ENCODE results near the gene PCDHA8. TPM values are rescaled to one million over a fixed set of nuclear protein-coding genes. Genes with fewer than 3 reads are reported as not detected.

The PCDHA8 gene
- total and polyA plus RNA-seq, 9 of the 15 experiments (the other 6 are each of a cell fraction or from before 2014, with no cell fraction given) = not detected

GRCh38 chr5:140883927-140884697 is 43.1 kb downstream of the PCDHA8 start (continued):
- TF ChIP-seq, protein P1, sequence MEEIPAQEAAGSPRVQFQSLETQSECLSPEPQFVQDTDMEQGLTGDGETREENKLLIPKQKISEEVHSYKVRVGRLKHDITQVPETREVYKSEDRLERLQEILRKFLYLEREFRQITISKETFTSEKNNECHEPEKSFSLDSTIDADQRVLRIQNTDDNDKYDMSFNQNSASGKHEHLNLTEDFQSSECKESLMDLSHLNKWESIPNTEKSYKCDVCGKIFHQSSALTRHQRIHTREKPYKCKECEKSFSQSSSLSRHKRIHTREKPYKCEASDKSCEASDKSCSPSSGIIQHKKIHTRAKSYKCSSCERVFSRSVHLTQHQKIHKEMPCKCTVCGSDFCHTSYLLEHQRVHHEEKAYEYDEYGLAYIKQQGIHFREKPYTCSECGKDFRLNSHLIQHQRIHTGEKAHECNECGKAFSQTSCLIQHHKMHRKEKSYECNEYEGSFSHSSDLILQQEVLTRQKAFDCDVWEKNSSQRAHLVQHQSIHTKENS (CRISPR knock-in tag; IDR thresholded peaks at IDR 0.05) = no peak
- TF ChIP-seq U2AF2 (optimal IDR thresholded peaks at IDR 0.05; ENCODE audit: low read depth, low read length) (no peak), CAMTA2 (CRISPR knock-in tag; conservative IDR thresholded peaks at IDR 0.05) (no peak)

Other genes starting within 250 kb of the PCDHA8 start
Only the 7 nearest of the 24 such genes appear.
- not detected in 2 replicates for gene PCDHA4, start 34.1 kb upstream of the PCDHA8 start, total RNA-seq (2014; rRNA removed)
- gene PCDHA4, start 34.1 kb upstream of the PCDHA8 start, total RNA-seq (2014; rRNA removed; fragmentation: Illumina TruSeq; extraction: Trizol) = not detected in 2 replicates
- not detected in 2 replicates for gene PCDHA4, start 34.1 kb upstream of the PCDHA8 start, total RNA-seq (2015; rRNA removed; fragmentation: Illumina TruSeq; extraction: Trizol)
- gene PCDHA4, start 34.1 kb upstream of the PCDHA8 start, total RNA-seq (2021) = 0.04 TPM in 1 of 2 replicates, not detected in the other
- gene PCDHA4, start 34.1 kb upstream of the PCDHA8 start, polyA plus RNA-seq (2011; rRNA removed) = not detected in 2 replicates
- not detected in 2 replicates for gene PCDHA4, start 34.1 kb upstream of the PCDHA8 start, polyA plus RNA-seq (2014; fragmentation: Illumina TruSeq; extraction: Trizol)
- not detected for gene PCDHA4, start 34.1 kb upstream of the PCDHA8 start, polyA plus RNA-seq (2014; fragmentation: Nextera tagmentation; extraction: Ambion mirVana)
- not detected in 2 replicates for gene PCDHA4, start 34.1 kb upstream of the PCDHA8 start, polyA plus RNA-seq (2014; rRNA removed)
- not detected in 2 replicates for gene PCDHA5, start 19.6 kb upstream of the PCDHA8 start, total RNA-seq (2014; rRNA removed)
- gene PCDHA5, start 19.6 kb upstream of the PCDHA8 start, total RNA-seq (2014; rRNA removed; fragmentation: Illumina TruSeq; extraction: Trizol) = not detected in 2 replicates
- not detected in 2 replicates for gene PCDHA5, start 19.6 kb upstream of the PCDHA8 start, total RNA-seq (2015; rRNA removed; fragmentation: Illumina TruSeq; extraction: Trizol)
- gene PCDHA5, start 19.6 kb upstream of the PCDHA8 start, total RNA-seq (2021) = not detected in 2 replicates
- not detected in 2 replicates for gene PCDHA5, start 19.6 kb upstream of the PCDHA8 start, polyA plus RNA-seq (2011; rRNA removed)
- gene PCDHA5, start 19.6 kb upstream of the PCDHA8 start, polyA plus RNA-seq (2014; fragmentation: Illumina TruSeq; extraction: Trizol) = not detected in 2 replicates
- not detected for gene PCDHA5, start 19.6 kb upstream of the PCDHA8 start, polyA plus RNA-seq (2014; fragmentation: Nextera tagmentation; extraction: Ambion mirVana)
- gene PCDHA5, start 19.6 kb upstream of the PCDHA8 start, polyA plus RNA-seq (2014; rRNA removed) = not detected in 2 replicates
- not detected in 2 replicates for gene PCDHA6, start 13.2 kb upstream of the PCDHA8 start, total RNA-seq (2014; rRNA removed)
- not detected in 2 replicates for gene PCDHA6, start 13.2 kb upstream of the PCDHA8 start, total RNA-seq (2014; rRNA removed; fragmentation: Illumina TruSeq; extraction: Trizol)
- gene PCDHA6, start 13.2 kb upstream of the PCDHA8 start, total RNA-seq (2015; rRNA removed; fragmentation: Illumina TruSeq; extraction: Trizol) = not detected in 2 replicates
- not detected in 2 replicates for gene PCDHA6, start 13.2 kb upstream of the PCDHA8 start, total RNA-seq (2021)
- not detected in 2 replicates for gene PCDHA6, start 13.2 kb upstream of the PCDHA8 start, polyA plus RNA-seq (2011; rRNA removed)
- gene PCDHA6, start 13.2 kb upstream of the PCDHA8 start, polyA plus RNA-seq (2014; fragmentation: Illumina TruSeq; extraction: Trizol) = not detected in 2 replicates
- gene PCDHA6, start 13.2 kb upstream of the PCDHA8 start, polyA plus RNA-seq (2014; fragmentation: Nextera tagmentation; extraction: Ambion mirVana) = not detected
- not detected in 2 replicates for gene PCDHA6, start 13.2 kb upstream of the PCDHA8 start, polyA plus RNA-seq (2014; rRNA removed)
- gene PCDHA7, start 6.9 kb upstream of the PCDHA8 start, total RNA-seq (2014; rRNA removed) = not detected in 2 replicates
- gene PCDHA7, start 6.9 kb upstream of the PCDHA8 start, total RNA-seq (2014; rRNA removed; fragmentation: Illumina TruSeq; extraction: Trizol) = not detected in 2 replicates
- gene PCDHA7, start 6.9 kb upstream of the PCDHA8 start, total RNA-seq (2015; rRNA removed; fragmentation: Illumina TruSeq; extraction: Trizol) = not detected in 2 replicates
- gene PCDHA7, start 6.9 kb upstream of the PCDHA8 start, total RNA-seq (2021) = not detected in 2 replicates
- not detected in 2 replicates for gene PCDHA7, start 6.9 kb upstream of the PCDHA8 start, polyA plus RNA-seq (2011; rRNA removed)
- not detected in 2 replicates for gene PCDHA7, start 6.9 kb upstream of the PCDHA8 start, polyA plus RNA-seq (2014; fragmentation: Illumina TruSeq; extraction: Trizol)
- not detected for gene PCDHA7, start 6.9 kb upstream of the PCDHA8 start, polyA plus RNA-seq (2014; fragmentation: Nextera tagmentation; extraction: Ambion mirVana)
- not detected in 2 replicates for gene PCDHA7, start 6.9 kb upstream of the PCDHA8 start, polyA plus RNA-seq (2014; rRNA removed)
- gene PCDHA9, start 7.2 kb downstream of the PCDHA8 start, total RNA-seq (2014; rRNA removed) = not detected in 2 replicates
- not detected in 2 replicates for gene PCDHA9, start 7.2 kb downstream of the PCDHA8 start, total RNA-seq (2014; rRNA removed; fragmentation: Illumina TruSeq; extraction: Trizol)
- not detected in 2 replicates for gene PCDHA9, start 7.2 kb downstream of the PCDHA8 start, total RNA-seq (2015; rRNA removed; fragmentation: Illumina TruSeq; extraction: Trizol)
- not detected in 2 replicates for gene PCDHA9, start 7.2 kb downstream of the PCDHA8 start, total RNA-seq (2021)
- not detected in 2 replicates for gene PCDHA9, start 7.2 kb downstream of the PCDHA8 start, polyA plus RNA-seq (2011; rRNA removed)
- gene PCDHA9, start 7.2 kb downstream of the PCDHA8 start, polyA plus RNA-seq (2014; fragmentation: Illumina TruSeq; extraction: Trizol) = not detected in 2 replicates
- gene PCDHA9, start 7.2 kb downstream of the PCDHA8 start, polyA plus RNA-seq (2014; fragmentation: Nextera tagmentation; extraction: Ambion mirVana) = not detected
- not detected in 2 replicates for gene PCDHA9, start 7.2 kb downstream of the PCDHA8 start, polyA plus RNA-seq (2014; rRNA removed)
- gene PCDHA10, start 14.7 kb downstream of the PCDHA8 start, total RNA-seq (2014; rRNA removed) = not detected in 2 replicates
- not detected in 2 replicates for gene PCDHA10, start 14.7 kb downstream of the PCDHA8 start, total RNA-seq (2014; rRNA removed; fragmentation: Illumina TruSeq; extraction: Trizol)
- not detected in 2 replicates for gene PCDHA10, start 14.7 kb downstream of the PCDHA8 start, total RNA-seq (2015; rRNA removed; fragmentation: Illumina TruSeq; extraction: Trizol)
- not detected in 2 replicates for gene PCDHA10, start 14.7 kb downstream of the PCDHA8 start, total RNA-seq (2021)
- not detected in 2 replicates for gene PCDHA10, start 14.7 kb downstream of the PCDHA8 start, polyA plus RNA-seq (2011; rRNA removed)
- gene PCDHA10, start 14.7 kb downstream of the PCDHA8 start, polyA plus RNA-seq (2014; fragmentation: Illumina TruSeq; extraction: Trizol) = not detected in 2 replicates
- gene PCDHA10, start 14.7 kb downstream of the PCDHA8 start, polyA plus RNA-seq (2014; fragmentation: Nextera tagmentation; extraction: Ambion mirVana) = not detected
- not detected in 2 replicates for gene PCDHA10, start 14.7 kb downstream of the PCDHA8 start, polyA plus RNA-seq (2014; rRNA removed)
- not detected in 2 replicates for gene PCDHA11, start 27.8 kb downstream of the PCDHA8 start, total RNA-seq (2014; rRNA removed)
- gene PCDHA11, start 27.8 kb downstream of the PCDHA8 start, total RNA-seq (2014; rRNA removed; fragmentation: Illumina TruSeq; extraction: Trizol) = not detected in 2 replicates
- gene PCDHA11, start 27.8 kb downstream of the PCDHA8 start, total RNA-seq (2015; rRNA removed; fragmentation: Illumina TruSeq; extraction: Trizol) = not detected in 2 replicates
- not detected in 2 replicates for gene PCDHA11, start 27.8 kb downstream of the PCDHA8 start, total RNA-seq (2021)
- gene PCDHA11, start 27.8 kb downstream of the PCDHA8 start, polyA plus RNA-seq (2011; rRNA removed) = not detected in 2 replicates
- gene PCDHA11, start 27.8 kb downstream of the PCDHA8 start, polyA plus RNA-seq (2014; fragmentation: Illumina TruSeq; extraction: Trizol) = not detected in 2 replicates
- not detected for gene PCDHA11, start 27.8 kb downstream of the PCDHA8 start, polyA plus RNA-seq (2014; fragmentation: Nextera tagmentation; extraction: Ambion mirVana)
- gene PCDHA11, start 27.8 kb downstream of the PCDHA8 start, polyA plus RNA-seq (2014; rRNA removed) = not detected in 2 replicates